HG02973 (cell line): ENCODE results near the gene TRDMT1.
A peak's percentile ranks its signal among the peaks of the same experiment; 100 is the strongest.

Source experiments
- ATAC-seq: cut with Tn5 transposase; IDR thresholded peaks from one replicate; pipeline ENCODE4 v1.9.1; 2021; ENCODE audit warnings: moderate library complexity; ENCODE audit not compliant: unreplicated experiment

The TRDMT1 gene

GRCh38 chr10:17232276-17232960, 30.9 kb upstream of the TRDMT1 start:
- ATAC-seq, result no peak

- no peak for ATAC-seq
These were observed 30.3 kb upstream of the TRDMT1 start for GRCh38 chr10:17231788-17232187.

- ATAC-seq, result peak; percentile 43
These were observed 28.7 kb upstream of the TRDMT1 start for GRCh38 chr10:17229967-17230682.

GRCh38 chr10:17229717-17229966, 28.2 kb upstream of the TRDMT1 start:
- ATAC-seq, result no peak

- no peak for ATAC-seq
These were observed 27.7 kb upstream of the TRDMT1 start for GRCh38 chr10:17229016-17229716.

GRCh38 chr10:17228091-17229015, 26.9 kb upstream of the TRDMT1 start, which contains the start of gene VIM:
TSS of gene VIM (plus strand) at chr10:17228241. CDS start at chr10:17229423, 1,182 bp downstream.
- ATAC-seq, result peak; percentile 33

GRCh38 chr10:17227367-17228090, 26.1 kb upstream of the TRDMT1 start:
- peak; percentile 28 for ATAC-seq

- ATAC-seq, result no peak
These were observed 25.4 kb upstream of the TRDMT1 start for GRCh38 chr10:17226891-17227303.

- ATAC-seq, result no peak
These were observed 24.3 kb upstream of the TRDMT1 start for GRCh38 chr10:17225808-17226207.

GRCh38 chr10:17222329-17222728, 20.9 kb upstream of the TRDMT1 start:
- ATAC-seq, result no peak

- no peak for ATAC-seq
These were observed 19.2 kb upstream of the TRDMT1 start for GRCh38 chr10:17220652-17221100.

GRCh38 chr10:17219024-17219423, 17.6 kb upstream of the TRDMT1 start:
- ATAC-seq, result no peak

- no peak for ATAC-seq
These were observed 16.3 kb upstream of the TRDMT1 start for GRCh38 chr10:17217631-17218232.

- no peak for ATAC-seq
These were observed 15.5 kb upstream of the TRDMT1 start for GRCh38 chr10:17216901-17217395.

- ATAC-seq, result peak; percentile 100
These were observed 14.9 kb upstream of the TRDMT1 start for GRCh38 chr10:17216217-17216900.

GRCh38 chr10:17215782-17216122, 14.3 kb upstream of the TRDMT1 start:
- ATAC-seq, result no peak

- ATAC-seq, result no peak
These were observed 13.7 kb upstream of the TRDMT1 start for GRCh38 chr10:17214971-17215781.

- ATAC-seq, result no peak
These were observed 13.1 kb upstream of the TRDMT1 start for GRCh38 chr10:17214526-17214925.
